Kidney (tissue), 14 donors: ENCODE measurements around the gene IGSF9. TPM values are rescaled to one million over a fixed set of nuclear protein-coding genes. Genes with fewer than 3 reads are reported as not detected.

Experiments
- DNase-seq, 5 donors: peaks; one replicate each; pipeline ENCODE4 v3.0.0-alpha.2; 2013 to 2020
- FAIRE-seq: peaks from 2 replicates; lab custom pipeline; 2012; peaks lifted over from hg19 to GRCh38; lab: Jason Lieb, UNC
- H3K27ac ChIP-seq, 2 donors: one replicate each; pipeline ENCODE4 v1.7.0; 2013; ENCODE audit warnings: low read depth in 2 of 2, low read length in 2 of 2, inconsistent platforms in 1 of 2
- H3K27me3 ChIP-seq: one replicate; pipeline ENCODE4 v1.7.1; 2013; ENCODE audit warnings: low read length, inconsistent platforms; ENCODE audit not compliant: control insufficient read depth, insufficient read depth
- H3K36me3 ChIP-seq, 3 donors: one replicate each; pipeline versions ENCODE4 v1.7.0 to v1.7.1; 2013; ENCODE audit warnings: low read length in 3 of 3, control low read depth in 1 of 3, inconsistent platforms in 1 of 3; ENCODE audit not compliant: insufficient read depth in 3 of 3, control insufficient read depth in 2 of 3
- H3K4me1 ChIP-seq, 3 donors: one replicate each; pipeline versions ENCODE4 v1.7.0 to v1.7.1; 2013; ENCODE audit warnings: low read length in 3 of 3, inconsistent platforms in 1 of 3, low read depth in 1 of 3; ENCODE audit not compliant: control insufficient read depth in 2 of 3, insufficient read depth in 2 of 3
- H3K4me3 ChIP-seq, 3 donors: one replicate each; pipeline versions ENCODE4 v1.7.0 to v1.8.1; 2013; ENCODE audit warnings: low read length in 3 of 3, control low read depth in 1 of 3, inconsistent platforms in 1 of 3
- H3K9ac ChIP-seq, 3 donors: one replicate each; pipeline versions ENCODE4 v1.7.0 to v1.7.1; 2013; ENCODE audit warnings: low read length in 3 of 3, control low read depth in 1 of 3, inconsistent platforms in 1 of 3
- H3K9me3 ChIP-seq, 3 donors: one replicate each; pipeline versions ENCODE4 v1.7.0 to v1.7.1; 2013; ENCODE audit warnings: low read length in 3 of 3, control low read depth in 1 of 3, inconsistent platforms in 1 of 3; ENCODE audit not compliant: control insufficient read depth in 2 of 3, insufficient read depth in 1 of 3
- intact Hi-C: fragments of 100-400 bp; cut with DNase I; formaldehyde crosslinking; loops from one replicate; pipeline ENCODE4 v1.11.1; 2022
- polyA plus RNA-seq: library from polyadenylated mRNA; stranded (reverse); fragments of 350-450 nt; fragmentation: Illumina TruSeq; extraction: RNeasy Lipid Tissue Mini Kit (QIAGEN cat#74804); gene quantifications from one replicate; pipeline ENCODE4 v1.2.3, GENCODE V29; 2014; ENCODE audit warnings: low read depth, low replicate concordance; ENCODE audit not compliant: insufficient read depth
- total RNA-seq: library from RNA; stranded (reverse); fragmentation: NEBNext Ultra II Directional; extraction: Animal tissue kit (Norgen Biotek cat#: 25700); gene quantifications from one replicate; pipeline ENCODE4 v1.2.1, GENCODE V29; 2021
- TF ChIP-seq, protein P1 (sequence below): IDR thresholded peaks from 3 replicates; pipeline ENCODE4 v1.5.1; 2012; ENCODE audit warnings: mild to moderate bottlenecking, moderate library complexity, borderline replicate concordance; ENCODE audit not compliant: insufficient read depth; ENCODE audit errors: extremely low read depth
- donor health status: control.
- donor health status: control.
- donor health status: control.
- donor health status: control.
- donor health status: control.
- donor health status: DM: yes; HTN: yes; CAD: no.
- donor health status: Normal renal cell carcinoma (clear cell type).

Gene IGSF9
- total and polyA plus RNA-seq, 2 donors from 2014 or later = 0.88 to 1.3 TPM

DNA sequence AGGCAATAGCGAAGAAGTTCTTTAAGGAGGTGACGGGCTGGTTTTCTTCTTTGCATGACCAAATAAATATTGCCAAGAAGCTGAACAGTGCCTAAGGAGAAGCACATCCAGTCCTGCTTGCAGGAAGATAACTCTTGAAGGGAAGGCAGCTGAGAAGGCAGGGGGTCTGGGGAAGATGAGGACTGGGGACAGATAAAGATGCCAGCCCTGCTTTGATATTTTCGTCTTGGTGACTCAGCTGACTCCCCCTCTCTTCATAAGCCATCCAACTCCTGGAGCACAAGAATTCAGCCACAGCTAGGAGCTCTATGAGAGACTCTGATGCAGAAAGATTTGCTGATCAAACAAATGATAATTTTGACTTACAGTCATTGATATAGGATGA lies 48.9 kb downstream of the IGSF9 start:
- intact Hi-C loops = no loop called here
- TF ChIP-seq, protein P1, sequence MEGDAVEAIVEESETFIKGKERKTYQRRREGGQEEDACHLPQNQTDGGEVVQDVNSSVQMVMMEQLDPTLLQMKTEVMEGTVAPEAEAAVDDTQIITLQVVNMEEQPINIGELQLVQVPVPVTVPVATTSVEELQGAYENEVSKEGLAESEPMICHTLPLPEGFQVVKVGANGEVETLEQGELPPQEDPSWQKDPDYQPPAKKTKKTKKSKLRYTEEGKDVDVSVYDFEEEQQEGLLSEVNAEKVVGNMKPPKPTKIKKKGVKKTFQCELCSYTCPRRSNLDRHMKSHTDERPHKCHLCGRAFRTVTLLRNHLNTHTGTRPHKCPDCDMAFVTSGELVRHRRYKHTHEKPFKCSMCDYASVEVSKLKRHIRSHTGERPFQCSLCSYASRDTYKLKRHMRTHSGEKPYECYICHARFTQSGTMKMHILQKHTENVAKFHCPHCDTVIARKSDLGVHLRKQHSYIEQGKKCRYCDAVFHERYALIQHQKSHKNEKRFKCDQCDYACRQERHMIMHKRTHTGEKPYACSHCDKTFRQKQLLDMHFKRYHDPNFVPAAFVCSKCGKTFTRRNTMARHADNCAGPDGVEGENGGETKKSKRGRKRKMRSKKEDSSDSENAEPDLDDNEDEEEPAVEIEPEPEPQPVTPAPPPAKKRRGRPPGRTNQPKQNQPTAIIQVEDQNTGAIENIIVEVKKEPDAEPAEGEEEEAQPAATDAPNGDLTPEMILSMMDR = no peak

DNA sequence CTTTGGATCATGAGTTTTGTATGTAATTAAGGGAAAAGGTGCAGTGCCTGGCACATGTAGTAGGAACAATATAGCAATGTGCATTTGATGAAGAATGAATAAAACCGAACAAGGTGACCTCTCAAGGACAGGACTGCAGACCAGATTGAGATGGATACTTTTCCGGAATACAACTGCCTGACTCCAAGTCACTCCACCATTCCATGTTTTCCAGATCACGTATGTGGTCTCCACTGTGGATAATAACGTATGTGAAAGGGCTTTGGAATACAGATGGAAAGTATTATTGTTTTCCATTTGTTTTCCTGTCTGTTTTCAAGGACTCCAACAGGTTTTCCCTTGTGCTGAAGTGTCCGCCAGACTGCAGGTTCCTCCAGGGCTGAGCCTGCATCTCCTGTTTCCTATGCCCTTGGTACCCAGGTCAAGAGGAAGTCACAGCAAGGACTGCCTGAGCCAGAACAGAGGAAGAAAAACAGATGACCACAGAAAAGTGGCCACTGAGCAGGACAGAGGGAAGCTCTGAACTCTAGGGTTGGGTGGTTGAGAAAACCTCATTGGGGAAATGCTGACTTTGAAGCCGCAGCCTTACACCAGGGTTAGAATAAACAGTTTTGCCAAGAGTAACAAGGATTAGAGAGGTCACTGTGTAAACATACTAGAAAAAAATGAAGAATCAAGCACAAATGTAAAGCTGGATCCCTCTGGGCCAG lies 49.4 kb downstream of the IGSF9 start:
- FAIRE-seq (no peak), DNase-seq (peak in 1 of 5 donors; percentile 31)
- H3K9ac ChIP-seq = no peak overlapping the region
- H3K4me1 ChIP-seq = peaks cover 0 to 15% (median 5%) of the 10 kb centered on the region in 3 donors
- no peaks in the 10 kb centered on the region for H3K36me3 ChIP-seq
- H3K4me3 ChIP-seq = no peak overlapping the region
- intact Hi-C loops = no loop called here
- no peaks in the 10 kb centered on the region for H3K27me3 ChIP-seq
- TF ChIP-seq, protein P1 = no peak
- H3K27ac ChIP-seq = no peak overlapping the region
- H3K9me3 ChIP-seq = no peaks in the 10 kb centered on the region

More for the DNA sequence above, 48.9 kb downstream of the IGSF9 start:
- FAIRE-seq (no peak), DNase-seq (no peak)
- no peaks in the 10 kb centered on the region for H3K27me3 ChIP-seq
- H3K4me1 ChIP-seq = peaks cover 0 to 19% (median 5%) of the 10 kb centered on the region in 3 donors
- H3K36me3 ChIP-seq = no peaks in the 10 kb centered on the region
- no peak overlapping the region for H3K27ac ChIP-seq
- no peak overlapping the region for H3K9ac ChIP-seq
- H3K9me3 ChIP-seq = no peaks in the 10 kb centered on the region
- no peak overlapping the region for H3K4me3 ChIP-seq

DNA sequence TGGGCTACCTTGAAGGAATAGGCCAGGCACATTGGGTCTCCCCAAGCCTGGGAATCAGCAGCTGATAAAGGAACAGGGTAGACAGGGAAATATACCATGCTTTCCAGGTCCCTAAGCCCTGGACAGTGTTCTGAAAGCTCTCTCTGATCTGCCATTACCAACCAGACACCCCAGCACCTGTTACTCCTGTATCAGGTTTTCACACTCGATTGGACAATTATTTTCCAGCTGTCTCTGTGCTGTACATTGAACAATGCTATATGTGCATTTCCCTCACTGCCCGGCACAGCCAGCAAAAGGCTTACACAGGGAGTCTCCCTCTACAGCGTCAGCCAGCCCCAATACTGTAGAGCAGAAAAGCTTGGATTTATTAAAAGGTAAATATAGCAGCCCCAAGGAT lies 50.1 kb downstream of the IGSF9 start:
- Histone ChIP-seq H3K27ac (no peak overlapping the region), H3K9me3 (no peaks in the 10 kb centered on the region), H3K9ac (no peak overlapping the region), H3K4me1 (peaks cover 0 to 10% (median 1%) of the 10 kb centered on the region in 3 donors), H3K36me3 (no peaks in the 10 kb centered on the region), H3K4me3 (no peak overlapping the region), H3K27me3 (no peaks in the 10 kb centered on the region)
- intact Hi-C loops = no loop called here
- no peak for DNase-seq
- TF ChIP-seq, protein P1 = no peak
- no peak for FAIRE-seq
